Osteoblast (primary cell): ENCODE data around the gene MBP. TPM values are rescaled to one million over a fixed set of nuclear protein-coding genes. Genes with fewer than 3 reads are reported as not detected.

ENCODE experiments used
- DNase-seq: peaks from one replicate; pipeline ENCODE4 v3.0.0; 2011; ENCODE audit warnings: low spot score, mixed read lengths; ENCODE audit not compliant: insufficient read length; ENCODE audit errors: missing footprints
- H2AFZ ChIP-seq: 2 replicates; pipeline ENCODE4 v1.6.0; 2011; ENCODE audit warnings: mild to moderate bottlenecking, low read length
- H3K27ac ChIP-seq: 2 replicates; pipeline ENCODE4 v1.5.1; 2011; ENCODE audit warnings: mild to moderate bottlenecking, low read depth, low read length, moderate library complexity
- H3K27me3 ChIP-seq: 2 replicates; pipeline ENCODE4 v1.6.0; 2012; ENCODE audit warnings: mild to moderate bottlenecking, control low read depth, inconsistent platforms, low read length, moderate library complexity; ENCODE audit not compliant: insufficient read depth
- H3K36me3 ChIP-seq: 2 replicates; pipeline ENCODE4 v1.5.1; 2011; ENCODE audit warnings: mild to moderate bottlenecking, low read length, control low read depth, moderate library complexity; ENCODE audit not compliant: insufficient read depth
- H3K4me1 ChIP-seq: 2 replicates; pipeline ENCODE4 v1.5.1; 2011; ENCODE audit warnings: mild to moderate bottlenecking, low read length, control low read depth, moderate library complexity; ENCODE audit not compliant: insufficient read depth
- H3K4me2 ChIP-seq: 2 replicates; pipeline ENCODE4 v1.6.0; 2011; ENCODE audit warnings: mild to moderate bottlenecking, low read length; ENCODE audit not compliant: insufficient read depth
- H3K4me3 ChIP-seq: fragments of 200-600 bp; sonication (generic); 3 replicates; pipeline ENCODE4 v1.5.1; 2012; ENCODE audit warnings: mild to moderate bottlenecking, low read length, inconsistent platforms; ENCODE audit not compliant: insufficient read depth
- H3K79me2 ChIP-seq: 2 replicates; pipeline ENCODE4 v1.6.0; 2012; ENCODE audit warnings: mild to moderate bottlenecking, low read length, control low read depth, inconsistent platforms; ENCODE audit not compliant: insufficient read depth
- H3K9me3 ChIP-seq: 2 replicates; pipeline ENCODE4 v1.5.1; 2011; ENCODE audit warnings: low read depth, low read length, control low read depth
- H4K20me1 ChIP-seq: 2 replicates; pipeline ENCODE4 v1.6.0; 2012; ENCODE audit warnings: mild to moderate bottlenecking, low read length, control low read depth; ENCODE audit not compliant: insufficient read depth
- CTCF ChIP-seq: IDR thresholded peaks from 2 replicates; pipeline ENCODE4 v1.5.1; 2011; ENCODE audit warnings: mild to moderate bottlenecking, low read depth, low read length, moderate library complexity; ENCODE audit errors: extremely low read depth
- total RNA-seq: library from RNA; depleted of rRNA; stranded (reverse); fragments of >200 nt; gene quantifications from 2 replicates; pipeline ENCODE4 v1.2.3, GENCODE V29; 2012

MBP gene
- total RNA-seq, 1 donor: 2.2 TPM

GRCh38 chr18:77017355-77017754 is 115.2 kb downstream of the MBP start:
- TF ChIP-seq CTCF: no peak
- H3K9me3 ChIP-seq: no peaks in the 10 kb centered on the region
- no peaks in the 10 kb centered on the region for H4K20me1 ChIP-seq
- peaks cover 4% of the 10 kb centered on the region for H3K27me3 ChIP-seq
- no peaks in the 10 kb centered on the region for H3K36me3 ChIP-seq
- H2AFZ ChIP-seq: no peak overlapping the region
- H3K27ac ChIP-seq: no peak overlapping the region
- H3K4me2 ChIP-seq: no peak overlapping the region
- no peaks in the 10 kb centered on the region for H3K4me1 ChIP-seq
- H3K79me2 ChIP-seq: no peaks in the 10 kb centered on the region
- DNase-seq: no peak
- no peak overlapping the region for H3K4me3 ChIP-seq

- Histone ChIP-seq H3K27ac (no peak overlapping the region), H2AFZ (no peak overlapping the region), H3K4me1 (no peaks in the 10 kb centered on the region), H4K20me1 (no peaks in the 10 kb centered on the region), H3K79me2 (no peaks in the 10 kb centered on the region), H3K27me3 (peaks cover 6% of the 10 kb centered on the region), H3K36me3 (no peaks in the 10 kb centered on the region), H3K4me2 (no peak overlapping the region), H3K4me3 (no peak overlapping the region), H3K9me3 (no peaks in the 10 kb centered on the region)
- DNase-seq: no peak
- no peak for TF ChIP-seq CTCF
Measured at GRCh38 chr18:77016936-77017335, 115.6 kb downstream of the MBP start.

DNA sequence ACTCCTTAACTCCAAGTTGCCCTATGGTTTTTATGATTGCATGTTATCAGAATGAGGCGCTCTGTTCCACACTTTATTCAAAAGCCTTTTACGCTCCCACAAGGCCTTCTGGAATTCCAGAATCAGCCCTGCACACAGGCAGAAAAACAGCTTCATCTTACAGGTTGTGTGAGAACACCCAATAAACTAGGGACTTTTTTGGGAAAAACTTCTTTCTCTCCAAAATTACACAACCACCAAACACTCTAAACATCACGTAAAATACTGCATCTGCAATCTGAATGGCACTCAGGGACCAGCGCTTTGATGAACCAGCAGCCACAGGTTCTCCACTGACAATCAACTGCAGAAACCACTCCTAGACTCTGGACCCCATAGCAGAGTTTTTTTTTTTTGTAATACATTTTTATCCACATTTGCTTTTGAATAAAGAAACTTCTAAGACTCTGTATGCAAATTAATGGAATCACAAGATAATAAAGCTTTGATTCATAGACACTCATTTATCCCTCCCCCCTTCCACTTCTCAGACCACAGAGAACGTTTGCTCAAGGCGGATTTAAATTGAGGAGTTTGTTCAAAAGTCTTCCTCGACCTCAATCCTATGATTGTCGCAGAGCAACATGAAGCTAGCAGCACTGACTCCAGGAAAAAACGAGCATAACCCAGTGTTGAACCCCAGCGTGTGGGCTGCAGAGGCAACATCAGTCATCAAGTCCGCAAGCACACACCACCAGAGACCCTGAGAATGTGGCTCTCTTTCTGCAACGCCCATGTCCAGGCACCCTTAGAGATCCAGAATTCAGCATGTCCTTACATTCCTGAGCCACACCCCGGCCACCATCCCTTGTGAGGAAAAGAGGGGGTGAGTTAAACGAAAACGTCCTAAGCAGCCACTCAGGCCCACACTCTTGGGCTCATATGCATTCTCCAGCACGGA is 116.5 kb downstream of the MBP start:
- Histone ChIP-seq H4K20me1 (no peaks in the 10 kb centered on the region), H3K9me3 (no peaks in the 10 kb centered on the region), H3K4me2 (no peak overlapping the region), H3K27ac (no peak overlapping the region), H3K27me3 (peaks cover 10% of the 10 kb centered on the region), H2AFZ (no peak overlapping the region), H3K4me1 (no peaks in the 10 kb centered on the region), H3K36me3 (no peaks in the 10 kb centered on the region), H3K79me2 (no peaks in the 10 kb centered on the region), H3K4me3 (no peak overlapping the region)
- no peak for DNase-seq
- no peak for TF ChIP-seq CTCF

GRCh38 chr18:77015169-77015568 is 117.4 kb downstream of the MBP start:
- Histone ChIP-seq H4K20me1 (no peaks in the 10 kb centered on the region), H3K27me3 (peaks cover 11% of the 10 kb centered on the region), H3K4me1 (no peaks in the 10 kb centered on the region), H3K9me3 (no peaks in the 10 kb centered on the region), H3K79me2 (no peaks in the 10 kb centered on the region), H3K36me3 (no peaks in the 10 kb centered on the region), H3K27ac (no peak overlapping the region), H3K4me3 (no peak overlapping the region), H3K4me2 (no peak overlapping the region), H2AFZ (no peak overlapping the region)
- no peak for DNase-seq
- no peak for TF ChIP-seq CTCF
